ENCODE measurements around the gene DNAH3. TPM values are rescaled to one million over a fixed set of nuclear protein-coding genes. Genes with fewer than 3 reads are reported as not detected.

The DNAH3 gene
- total RNA-seq, 2 donors from 2014 or later = 0.40 to 0.82 TPM

DNA sequence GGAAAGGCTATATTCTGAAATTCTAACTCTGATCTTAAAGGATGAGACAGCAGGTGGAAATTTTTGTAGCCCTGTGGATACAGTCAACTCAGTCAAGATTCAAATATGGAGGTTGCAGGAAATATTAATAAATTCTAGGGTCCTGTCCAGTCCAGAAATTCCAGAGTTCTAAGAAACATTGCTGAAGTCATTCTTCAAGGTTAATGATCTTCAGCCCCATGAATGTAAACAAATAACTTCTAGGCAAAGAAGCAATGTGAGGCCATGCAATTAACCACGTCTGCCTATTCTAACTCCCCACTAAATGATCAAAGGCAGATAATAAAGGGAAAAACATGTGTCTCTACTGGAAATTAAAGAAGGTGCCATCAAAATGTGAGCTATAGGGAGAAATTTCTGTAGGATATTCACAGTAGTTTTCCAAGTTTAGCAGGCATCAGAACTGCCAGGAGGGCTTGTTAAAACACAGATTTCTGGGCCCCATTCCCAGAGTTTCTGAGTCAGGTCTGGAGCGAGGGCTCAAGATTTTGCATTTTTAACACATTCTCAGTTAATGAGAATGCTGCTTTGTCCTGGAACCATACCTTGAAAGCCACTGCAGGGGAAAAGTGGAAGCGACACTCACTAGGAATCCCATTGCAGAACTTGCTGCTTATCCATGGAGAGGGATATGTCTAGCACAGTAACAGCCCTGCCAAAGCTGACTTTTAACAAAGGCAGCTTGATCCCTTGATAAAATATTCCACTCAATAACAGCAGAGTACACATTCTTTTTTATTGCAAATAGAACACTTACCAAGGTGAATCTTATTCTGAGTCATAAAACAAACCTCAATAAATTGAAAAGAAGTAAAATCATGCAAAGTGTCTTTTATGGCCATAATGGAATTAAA lies 61.8 kb downstream of the DNAH3 start:
- peaks cover 5% of the 10 kb centered on the region for H3K9me3 Mint-ChIP-seq
- no peaks in the 10 kb centered on the region for H3K27me3 Mint-ChIP-seq (ENCODE audit: insufficient read depth)
- WGBS, 2 experiments (ENCODE audit: insufficient coverage in 1 of 2, insufficient read length in 1 of 2) = 67 to 79% methylated on average over 1 to 3 of the region's 3 CpGs
- Histone ChIP-seq H3K27ac (ENCODE audit: low read depth, low read length) (no peak overlapping the region), H3K4me1 (ENCODE audit: control insufficient read depth, insufficient read depth, low read length) (no peaks in the 10 kb centered on the region), H3K4me3 (ENCODE audit: low read length) (no peak overlapping the region), H3K27me3 (ENCODE audit: control insufficient read depth, insufficient read depth, low read length, poor library complexity, severe bottlenecking) (no peaks in the 10 kb centered on the region), H3K9ac (ENCODE audit: extremely low read depth, low read length, poor library complexity, severe bottlenecking) (no peak overlapping the region), H3K36me3 (ENCODE audit: control insufficient read depth, insufficient read depth, low read length) (no peaks in the 10 kb centered on the region), H3K9me3 (ENCODE audit: control insufficient read depth, low read length) (no peaks in the 10 kb centered on the region)
- H3K27ac Mint-ChIP-seq = no peak overlapping the region
- TF ChIP-seq, protein P1, sequence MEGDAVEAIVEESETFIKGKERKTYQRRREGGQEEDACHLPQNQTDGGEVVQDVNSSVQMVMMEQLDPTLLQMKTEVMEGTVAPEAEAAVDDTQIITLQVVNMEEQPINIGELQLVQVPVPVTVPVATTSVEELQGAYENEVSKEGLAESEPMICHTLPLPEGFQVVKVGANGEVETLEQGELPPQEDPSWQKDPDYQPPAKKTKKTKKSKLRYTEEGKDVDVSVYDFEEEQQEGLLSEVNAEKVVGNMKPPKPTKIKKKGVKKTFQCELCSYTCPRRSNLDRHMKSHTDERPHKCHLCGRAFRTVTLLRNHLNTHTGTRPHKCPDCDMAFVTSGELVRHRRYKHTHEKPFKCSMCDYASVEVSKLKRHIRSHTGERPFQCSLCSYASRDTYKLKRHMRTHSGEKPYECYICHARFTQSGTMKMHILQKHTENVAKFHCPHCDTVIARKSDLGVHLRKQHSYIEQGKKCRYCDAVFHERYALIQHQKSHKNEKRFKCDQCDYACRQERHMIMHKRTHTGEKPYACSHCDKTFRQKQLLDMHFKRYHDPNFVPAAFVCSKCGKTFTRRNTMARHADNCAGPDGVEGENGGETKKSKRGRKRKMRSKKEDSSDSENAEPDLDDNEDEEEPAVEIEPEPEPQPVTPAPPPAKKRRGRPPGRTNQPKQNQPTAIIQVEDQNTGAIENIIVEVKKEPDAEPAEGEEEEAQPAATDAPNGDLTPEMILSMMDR (conservative IDR thresholded peaks at IDR 0.05) = no peak
- no peak overlapping the region for H3K4me3 Mint-ChIP-seq
- no peaks in the 10 kb centered on the region for H3K36me3 Mint-ChIP-seq (ENCODE audit: low read depth)
- H3K4me1 Mint-ChIP-seq = peaks cover 10% of the 10 kb centered on the region
- peak; percentile 55 for DNase-seq

DNA sequence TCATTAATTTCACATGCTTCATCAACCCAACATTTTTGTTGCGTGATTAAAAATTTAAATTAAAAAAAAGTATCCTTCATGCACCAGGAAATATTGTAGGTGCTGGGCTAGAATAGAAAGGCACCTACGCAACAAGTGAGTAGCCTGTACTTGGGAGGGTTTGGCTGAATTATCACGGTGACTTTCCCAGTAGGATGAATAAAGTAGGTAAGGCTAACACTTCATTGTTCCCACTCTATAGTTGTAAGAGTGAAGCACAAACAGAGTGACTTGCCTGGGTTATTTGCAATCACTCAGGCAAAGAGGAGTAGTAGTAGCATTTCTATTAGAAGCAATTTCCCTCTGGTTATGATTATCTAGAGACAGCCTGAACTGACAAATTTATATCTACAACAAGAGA lies 62.5 kb downstream of the DNAH3 start:
- TF ChIP-seq, protein P1 (conservative IDR thresholded peaks at IDR 0.05) = no peak
- Histone ChIP-seq H3K27me3 (ENCODE audit: control insufficient read depth, insufficient read depth, low read length, poor library complexity, severe bottlenecking) (no peaks in the 10 kb centered on the region), H3K36me3 (ENCODE audit: control insufficient read depth, insufficient read depth, low read length) (no peaks in the 10 kb centered on the region), H3K9me3 (ENCODE audit: control insufficient read depth, low read length) (no peaks in the 10 kb centered on the region), H3K4me1 (ENCODE audit: control insufficient read depth, insufficient read depth, low read length) (no peaks in the 10 kb centered on the region), H3K4me3 (ENCODE audit: low read length) (no peak overlapping the region), H3K27ac (ENCODE audit: low read depth, low read length) (no peak overlapping the region), H3K9ac (ENCODE audit: extremely low read depth, low read length, poor library complexity, severe bottlenecking) (no peak overlapping the region)
- H3K4me3 Mint-ChIP-seq = no peak overlapping the region
- H3K27me3 Mint-ChIP-seq (ENCODE audit: insufficient read depth) = no peaks in the 10 kb centered on the region
- no peak for DNase-seq
- H3K9me3 Mint-ChIP-seq = peaks cover 2% of the 10 kb centered on the region
- no peak overlapping the region for H3K27ac Mint-ChIP-seq
- H3K4me1 Mint-ChIP-seq = peaks cover 10% of the 10 kb centered on the region
- no peaks in the 10 kb centered on the region for H3K36me3 Mint-ChIP-seq (ENCODE audit: low read depth)
- 87% methylated on average over 3 of the region's 3 CpGs; no CpG with 5 or more reads in 1 of the 2 experiments for WGBS, 2 experiments (ENCODE audit: insufficient coverage in 1 of 2, insufficient read length in 1 of 2)

- Mint-ChIP-seq H3K4me1 (peaks cover 10% of the 10 kb centered on the region), H3K4me3 (no peak overlapping the region), H3K27ac (no peak overlapping the region), H3K27me3 (ENCODE audit: insufficient read depth) (no peaks in the 10 kb centered on the region), H3K36me3 (ENCODE audit: low read depth) (no peaks in the 10 kb centered on the region), H3K9me3 (no peaks in the 10 kb centered on the region)
- Histone ChIP-seq H3K4me3 (ENCODE audit: low read length) (no peak overlapping the region), H3K9me3 (ENCODE audit: control insufficient read depth, low read length) (no peaks in the 10 kb centered on the region), H3K27me3 (ENCODE audit: control insufficient read depth, insufficient read depth, low read length, poor library complexity, severe bottlenecking) (no peaks in the 10 kb centered on the region), H3K27ac (ENCODE audit: low read depth, low read length) (no peak overlapping the region), H3K4me1 (ENCODE audit: control insufficient read depth, insufficient read depth, low read length) (no peaks in the 10 kb centered on the region), H3K9ac (ENCODE audit: extremely low read depth, low read length, poor library complexity, severe bottlenecking) (no peak overlapping the region), H3K36me3 (ENCODE audit: control insufficient read depth, insufficient read depth, low read length) (no peaks in the 10 kb centered on the region)
- DNase-seq = no peak
- TF ChIP-seq, protein P1 (conservative IDR thresholded peaks at IDR 0.05) = no peak
- WGBS, 2 experiments (ENCODE audit: insufficient coverage in 1 of 2, insufficient read length in 1 of 2) = 95 to 97% methylated on average over 9 to 12 of the region's 12 CpGs
Observed at GRCh38 chr16:21084631-21085225, 65.9 kb downstream of the DNAH3 start.

All from endodermal cell (in vitro differentiated cells).